Loucy (cell line): ENCODE results near the gene SMAD3.
A peak's percentile ranks its signal among the peaks of the same experiment; 100 is the strongest.

Source experiments
- H2AFZ ChIP-seq: fragments of 200-600 bp; sonication (generic); 2 replicates; pipeline ENCODE4 v1.6.0; 2016; ENCODE audit warnings: antibody characterized with exemption, mild to moderate bottlenecking, low read length, moderate library complexity
- H3F3A ChIP-seq: fragments of 200-600 bp; 2 replicates; pipeline ENCODE4 v1.6.0; 2016; ENCODE audit warnings: antibody characterized with exemption, low read depth, mild to moderate bottlenecking
- H3K27me3 ChIP-seq: fragments of 200-600 bp; sonication (generic); 2 replicates; pipeline ENCODE4 v1.6.1; 2014; ENCODE audit warnings: low read length, mild to moderate bottlenecking; ENCODE audit not compliant: insufficient read depth, poor library complexity, severe bottlenecking
- H3K36me3 ChIP-seq: fragments of 200-600 bp; sonication (generic); 2 replicates; pipeline ENCODE4 v1.6.1; 2016; ENCODE audit warnings: low read length; ENCODE audit not compliant: insufficient read depth
- H3K4me1 ChIP-seq: fragments of 200-600 bp; sonication (generic); 2 replicates; pipeline ENCODE4 v1.5.1; 2014; ENCODE audit warnings: low read length, mild to moderate bottlenecking; ENCODE audit not compliant: insufficient read depth, poor library complexity, severe bottlenecking
- H3K4me2 ChIP-seq: fragments of 200-600 bp; sonication (generic); 2 replicates; pipeline ENCODE4 v1.6.0; 2014; ENCODE audit warnings: antibody characterized with exemption, low read length, low read depth, mild to moderate bottlenecking; ENCODE audit not compliant: poor library complexity, severe bottlenecking
- H3K4me3 ChIP-seq: fragments of 200-600 bp; sonication (generic); 2 replicates; pipeline ENCODE4 v1.5.1; 2014; ENCODE audit warnings: low read length, mild to moderate bottlenecking, mixed read lengths; ENCODE audit not compliant: poor library complexity, severe bottlenecking
- H3K79me2 ChIP-seq: fragments of 200-600 bp; sonication (generic); 2 replicates; pipeline ENCODE4 v1.6.1; 2014; ENCODE audit warnings: low read length; ENCODE audit not compliant: insufficient read depth
- H3K9ac ChIP-seq: fragments of 200-600 bp; sonication (generic); 2 replicates; pipeline ENCODE4 v1.6.0; 2014; ENCODE audit warnings: mild to moderate bottlenecking, low read depth, low read length, moderate library complexity; ENCODE audit not compliant: poor library complexity, severe bottlenecking
- H3K9me2 ChIP-seq: fragments of 200-600 bp; sonication (generic); replicated peaks from 2 replicates; pipeline ENCODE4 v1.6.1; 2016; ENCODE audit warnings: low read depth, low read length, mixed read lengths
- H3K9me3 ChIP-seq: fragments of 200-600 bp; sonication (generic); 2 replicates; pipeline ENCODE4 v1.6.1; 2014; ENCODE audit warnings: mild to moderate bottlenecking, antibody characterized with exemption, low read length, low read depth; ENCODE audit not compliant: insufficient read depth
- H4K20me1 ChIP-seq: fragments of 200-600 bp; sonication (generic); 2 replicates; pipeline ENCODE4 v1.6.0; 2014; ENCODE audit warnings: antibody characterized with exemption, low read length, mild to moderate bottlenecking; ENCODE audit not compliant: insufficient read depth, poor library complexity, severe bottlenecking
- CTCF ChIP-seq: fragments of 200-600 bp; sonication (generic); conservative IDR thresholded peaks from 2 replicates; pipeline ENCODE4 v1.5.1; 2014; ENCODE audit warnings: mild to moderate bottlenecking, antibody characterized with exemption, low read length
- EZH2phosphoT487 ChIP-seq: fragments of 200-600 bp; IDR thresholded peaks from 2 replicates; pipeline ENCODE4 v1.6.1; 2018; ENCODE audit warnings: antibody characterized with exemption, mild to moderate bottlenecking, moderate library complexity, borderline replicate concordance

Gene SMAD3

GRCh38 chr15:67094001-67094826 is 28.8 kb downstream of the SMAD3 start:
- H3K9me2 ChIP-seq, result no peaks in the 10 kb centered on the region
- peaks cover 90% of the 10 kb centered on the region for H3K79me2 ChIP-seq
- no peak for TF ChIP-seq EZH2phosphoT487
- TF ChIP-seq CTCF, result no peak
- peaks cover 12% of the 10 kb centered on the region; the same call in 1 of the 2 replicates for H3F3A ChIP-seq
- peak overlapping the region; percentile 9 for H3K9ac ChIP-seq
- peaks cover 82% of the 10 kb centered on the region for H3K4me1 ChIP-seq
- H3K27me3 ChIP-seq, result no peaks in the 10 kb centered on the region
- no peaks in the 10 kb centered on the region for H4K20me1 ChIP-seq
- no peak overlapping the region for H2AFZ ChIP-seq
- no peaks in the 10 kb centered on the region for H3K9me3 ChIP-seq
- no peak overlapping the region for H3K4me3 ChIP-seq
- H3K4me2 ChIP-seq, result no peak overlapping the region
- peaks cover 27% of the 10 kb centered on the region; the same call in 1 of the 2 replicates for H3K36me3 ChIP-seq

GRCh38 chr15:67095912-67096311 is 30.5 kb downstream of the SMAD3 start:
- no peak overlapping the region for H3K4me3 ChIP-seq
- H3K4me1 ChIP-seq, result peaks cover 76% of the 10 kb centered on the region
- no peaks in the 10 kb centered on the region for H4K20me1 ChIP-seq
- H3K4me2 ChIP-seq, result no peak overlapping the region
- H3K9me2 ChIP-seq, result no peaks in the 10 kb centered on the region
- peaks cover 30% of the 10 kb centered on the region; the same call in 1 of the 2 replicates for H3K36me3 ChIP-seq
- H2AFZ ChIP-seq, result no peak overlapping the region
- peaks cover 12% of the 10 kb centered on the region; the same call in 1 of the 2 replicates for H3F3A ChIP-seq
- TF ChIP-seq CTCF (no peak), EZH2phosphoT487 (no peak)
- H3K9ac ChIP-seq, result no peak overlapping the region
- H3K9me3 ChIP-seq, result no peaks in the 10 kb centered on the region
- H3K27me3 ChIP-seq, result no peaks in the 10 kb centered on the region
- H3K79me2 ChIP-seq, result peaks cover 89% of the 10 kb centered on the region

DNA sequence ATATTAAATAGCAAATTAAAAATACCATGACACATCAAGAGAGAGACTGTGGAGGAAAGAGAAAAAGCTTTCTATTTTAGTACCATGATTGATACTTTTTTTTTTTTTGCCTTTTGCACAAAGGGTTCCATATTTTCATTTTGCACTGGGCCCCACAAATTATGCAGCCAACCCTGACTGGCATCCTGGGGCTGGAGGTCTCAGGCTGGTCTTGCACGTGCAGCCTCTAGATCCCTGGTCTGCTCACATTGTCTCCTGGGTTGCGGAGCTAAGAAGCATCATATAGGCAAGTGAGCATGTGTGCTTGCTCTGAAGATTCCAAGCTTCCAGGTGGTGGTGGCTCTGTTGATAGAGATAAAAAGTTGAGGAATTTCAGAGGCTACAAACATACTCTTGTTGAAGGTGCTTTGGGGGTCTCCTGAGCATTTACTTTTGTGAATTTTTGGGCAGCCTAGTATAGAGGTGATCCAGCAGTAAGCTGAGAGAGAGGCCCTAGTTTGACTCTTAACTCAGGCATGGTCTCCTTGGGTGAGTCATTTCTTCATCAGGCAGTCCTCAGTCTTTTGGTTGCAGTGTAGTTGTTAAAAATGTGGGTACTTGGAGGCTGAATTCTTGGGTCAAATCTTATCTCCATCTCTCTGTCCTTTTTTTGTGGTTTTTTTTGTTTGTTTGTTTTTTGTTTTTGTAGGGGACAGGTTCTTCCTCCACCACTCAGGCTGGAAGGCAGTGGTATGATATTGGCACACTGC is 31.3 kb downstream of the SMAD3 start:
- no peaks in the 10 kb centered on the region for H4K20me1 ChIP-seq
- H3K79me2 ChIP-seq, result peaks cover 94% of the 10 kb centered on the region
- no peaks in the 10 kb centered on the region for H3K9me2 ChIP-seq
- peaks cover 77% of the 10 kb centered on the region for H3K4me1 ChIP-seq
- no peaks in the 10 kb centered on the region for H3K27me3 ChIP-seq
- H3K36me3 ChIP-seq, result peaks cover 30% of the 10 kb centered on the region; the same call in 1 of the 2 replicates
- H2AFZ ChIP-seq, result no peak overlapping the region
- no peak overlapping the region for H3K4me3 ChIP-seq
- no peak overlapping the region for H3K9ac ChIP-seq
- no peak overlapping the region for H3K4me2 ChIP-seq
- H3K9me3 ChIP-seq, result no peaks in the 10 kb centered on the region
- TF ChIP-seq CTCF, result no peak
- H3F3A ChIP-seq, result peaks cover 8% of the 10 kb centered on the region; the same call in 1 of the 2 replicates
